Caco-2 (cell line): ENCODE measurements around the gene DNPH1. TPM values are rescaled to one million over a fixed set of nuclear protein-coding genes. Genes with fewer than 3 reads are reported as not detected.

Source experiments
- BruUV-seq: library from RNA; stranded (reverse); fragments of 400-500 nt; replicated peaks from 2 replicates; lab custom pipeline; 2021; lab: Mats Ljungman, UMichigan
- CTCF ChIA-PET: fragments of 300-600 bp; sonication (Branson Sonifier 250); formaldehyde crosslinking; loops from one replicate; lab custom pipeline; 2022; ENCODE audit warnings: antibody characterized with exemption; lab: Charles Lee
- POLR2A ChIA-PET: fragments of 300-600 bp; sonication (Branson Sonifier 250); formaldehyde crosslinking; loops from one replicate; lab custom pipeline; 2022; ENCODE audit warnings: antibody characterized with exemption; lab: Charles Lee
- DNase-seq, 2 experiments: peaks; one replicate each; pipeline versions ENCODE4 v3.0.0 to v3.0.0-alpha.2; 2020 to 2022
- H3K27me3 ChIP-seq: replicated peaks from 2 replicates; pipeline ENCODE4 v1.6.0; 2011; ENCODE audit warnings: low read length; ENCODE audit not compliant: control insufficient read depth, insufficient read depth
- H3K36me3 ChIP-seq: 2 replicates; pipeline ENCODE4 v1.5.1; 2011; ENCODE audit warnings: low read length; ENCODE audit not compliant: control insufficient read depth, insufficient read depth
- H3K4me1 ChIP-seq: fragments of 250-450 bp; sonication (Bioruptor Pico); 2 replicates; pipeline ENCODE4 v1.5.1; 2020; ENCODE audit warnings: mild to moderate bottlenecking
- H3K4me3 ChIP-seq: 2 replicates; pipeline ENCODE4 v1.5.1; 2011; ENCODE audit warnings: low read depth, mild to moderate bottlenecking, control low read depth, low read length
- H3K9me3 ChIP-seq: fragments of 250-450 bp; sonication (Bioruptor Pico); 2 replicates; pipeline ENCODE4 v1.5.1; 2020; ENCODE audit warnings: mild to moderate bottlenecking, moderate library complexity
- H3K27ac Mint-ChIP-seq: one replicate; pipeline ENCODE4 v1.8.0; 2022; ENCODE audit warnings: mixed read lengths; ENCODE audit not compliant: unreplicated experiment
- H3K27me3 Mint-ChIP-seq: one replicate; pipeline ENCODE4 v1.8.0; 2022; ENCODE audit warnings: mixed read lengths; ENCODE audit not compliant: insufficient read depth, unreplicated experiment
- H3K36me3 Mint-ChIP-seq: one replicate; pipeline ENCODE4 v1.8.0; 2022; ENCODE audit warnings: mild to moderate bottlenecking, mixed read lengths; ENCODE audit not compliant: insufficient read depth, unreplicated experiment
- H3K4me1 Mint-ChIP-seq: one replicate; pipeline ENCODE4 v1.8.0; 2022; ENCODE audit warnings: low read depth, mixed read lengths; ENCODE audit not compliant: unreplicated experiment
- H3K4me3 Mint-ChIP-seq: one replicate; pipeline ENCODE4 v1.8.0; 2022; ENCODE audit warnings: mild to moderate bottlenecking, moderate library complexity, mixed read lengths; ENCODE audit not compliant: unreplicated experiment
- H3K9me3 Mint-ChIP-seq: one replicate; pipeline ENCODE4 v1.8.0; 2022; ENCODE audit warnings: mixed read lengths; ENCODE audit not compliant: unreplicated experiment
- CTCF ChIP-seq, 2 experiments: fragments of 200-600 bp in 1 of 2; IDR thresholded peaks; 1 replicate in 1 of 2; 2 replicates in 1 of 2; pipeline versions ENCODE4 v1.5.1 to v1.8.0; 2011 to 2022; ENCODE audit warnings: antibody characterized with exemption in 1 of 2, control low read depth in 1 of 2, inconsistent platforms in 1 of 2, low read depth in 1 of 2, low read length in 1 of 2, mild to moderate bottlenecking in 1 of 2, moderate library complexity in 1 of 2; ENCODE audit not compliant: insufficient read depth in 1 of 2, severe bottlenecking in 1 of 2, unreplicated experiment in 1 of 2
- intact Hi-C: fragments of 100-400 bp; cut with micrococcal nuclease; formaldehyde crosslinking; loops from one replicate; pipeline ENCODE4 v1.10.0; 2022; ENCODE audit not compliant: unreplicated experiment
- total RNA-seq: library from RNA; stranded (reverse); gene quantifications from 2 replicates; pipeline ENCODE4 v1.2.3, GENCODE V29; 2022

The DNPH1 gene
- total RNA-seq, 1 experiment from 2014 or later = 62.6 TPM

GRCh38 chr6:43273707-43274106 lies 44.4 kb upstream of the DNPH1 start:
- POLR2A ChIA-PET = no interaction called here
- Histone ChIP-seq H3K4me3 (no peak overlapping the region), H3K4me1 (peaks cover 46% of the 10 kb centered on the region), H3K9me3 (no peaks in the 10 kb centered on the region), H3K36me3 (no peaks in the 10 kb centered on the region), H3K27me3 (no peaks in the 10 kb centered on the region)
- Mint-ChIP-seq H3K4me3 (no peak overlapping the region), H3K36me3 (no peaks in the 10 kb centered on the region), H3K27me3 (no peaks in the 10 kb centered on the region), H3K4me1 (peaks cover 14% of the 10 kb centered on the region), H3K27ac (no peak overlapping the region), H3K9me3 (no peaks in the 10 kb centered on the region)
- no TSS peak for BruUV-seq
- CTCF ChIA-PET = no interaction called here
- intact Hi-C loops = no loop called here
- no peak for TF ChIP-seq CTCF (IDR thresholded peaks at IDR 0.05; ENCODE audit: insufficient read depth in 1 of 2, low read depth in 1 of 2, low read length in 1 of 2, severe bottlenecking in 1 of 2, unreplicated experiment in 1 of 2)
- no peak for DNase-seq

GRCh38 chr6:43271944-43272343 lies 42.7 kb upstream of the DNPH1 start:
- Histone ChIP-seq H3K36me3 (no peaks in the 10 kb centered on the region), H3K4me1 (peaks cover 50% of the 10 kb centered on the region), H3K4me3 (no peak overlapping the region), H3K27me3 (no peaks in the 10 kb centered on the region), H3K9me3 (no peaks in the 10 kb centered on the region)
- no peak for TF ChIP-seq CTCF (IDR thresholded peaks at IDR 0.05; ENCODE audit: insufficient read depth in 1 of 2, low read depth in 1 of 2, low read length in 1 of 2, severe bottlenecking in 1 of 2, unreplicated experiment in 1 of 2)
- no peak for DNase-seq
- Mint-ChIP-seq H3K36me3 (no peaks in the 10 kb centered on the region), H3K4me1 (peaks cover 18% of the 10 kb centered on the region), H3K27ac (no peak overlapping the region), H3K27me3 (no peaks in the 10 kb centered on the region), H3K9me3 (no peaks in the 10 kb centered on the region), H3K4me3 (no peak overlapping the region)
- POLR2A ChIA-PET = no interaction called here
- BruUV-seq = no TSS peak
- intact Hi-C loops = no loop called here
- CTCF ChIA-PET = interaction anchor here (0.6 kb wide), 1 partner anchor 119 kb away, joined by 3 read pairs; no protein-coding TSS in a partner anchor

DNA sequence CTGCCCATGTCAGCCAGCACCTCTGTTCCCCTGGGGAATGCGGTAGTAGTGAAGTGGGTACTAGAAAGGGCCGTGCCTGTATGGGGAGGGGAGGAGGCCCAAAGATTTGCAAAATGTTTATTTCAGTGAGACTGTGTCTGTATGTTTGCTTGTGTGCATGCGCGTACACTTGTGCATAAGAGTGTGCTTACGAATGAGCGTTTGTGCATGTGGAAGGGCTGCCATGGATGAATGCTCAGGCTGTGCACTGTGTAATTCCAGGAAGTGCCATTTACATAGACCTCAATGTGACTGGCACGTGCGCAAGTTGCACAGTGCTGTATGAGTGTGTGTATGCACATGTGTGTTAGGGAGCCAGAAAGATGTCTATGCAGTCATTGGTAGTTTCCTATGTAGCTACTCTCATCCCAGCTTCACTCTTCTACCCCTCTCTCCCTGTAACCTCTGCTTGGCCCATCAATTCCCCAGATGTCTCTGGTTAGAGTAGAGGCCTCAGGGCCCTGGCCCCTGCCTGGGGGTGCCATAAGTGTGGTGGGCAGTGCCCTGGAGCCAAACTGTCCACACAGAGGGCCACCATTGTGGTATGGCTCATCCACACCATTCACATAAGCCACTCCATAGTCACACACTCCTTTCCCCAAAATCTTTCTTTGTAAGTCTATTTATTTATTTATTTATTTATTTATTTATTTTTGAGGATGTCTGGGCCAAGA lies 42.0 kb upstream of the DNPH1 start:
- no peaks in the 10 kb centered on the region for H3K27me3 ChIP-seq
- H3K4me3 Mint-ChIP-seq = no peak overlapping the region
- H3K36me3 ChIP-seq = no peaks in the 10 kb centered on the region
- ChIA-PET POLR2A (no interaction called here), CTCF (interaction anchor here (0.6 kb wide), 1 partner anchor 120 kb away, joined by 3 read pairs; no protein-coding TSS in a partner anchor)
- no TSS peak for BruUV-seq
- no peak for TF ChIP-seq CTCF (IDR thresholded peaks at IDR 0.05; ENCODE audit: insufficient read depth in 1 of 2, low read depth in 1 of 2, low read length in 1 of 2, severe bottlenecking in 1 of 2, unreplicated experiment in 1 of 2)
- intact Hi-C loops = no loop called here
- DNase-seq = no peak
- no peaks in the 10 kb centered on the region for H3K9me3 Mint-ChIP-seq
- H3K9me3 ChIP-seq = no peaks in the 10 kb centered on the region
- H3K27ac Mint-ChIP-seq = no peak overlapping the region
- H3K27me3 Mint-ChIP-seq = no peaks in the 10 kb centered on the region
- peaks cover 44% of the 10 kb centered on the region for H3K4me1 ChIP-seq
- no peaks in the 10 kb centered on the region for H3K36me3 Mint-ChIP-seq
- H3K4me3 ChIP-seq = no peak overlapping the region
- H3K4me1 Mint-ChIP-seq = peaks cover 18% of the 10 kb centered on the region
